Measurements from ENCODE around the gene ZMYM4. TPM values are rescaled to one million over a fixed set of nuclear protein-coding genes. Genes with fewer than 3 reads are reported as not detected.

The ZMYM4 gene
- total RNA-seq, 2 experiments from 2014 or later = 30.9 to 32.7 TPM

DNA sequence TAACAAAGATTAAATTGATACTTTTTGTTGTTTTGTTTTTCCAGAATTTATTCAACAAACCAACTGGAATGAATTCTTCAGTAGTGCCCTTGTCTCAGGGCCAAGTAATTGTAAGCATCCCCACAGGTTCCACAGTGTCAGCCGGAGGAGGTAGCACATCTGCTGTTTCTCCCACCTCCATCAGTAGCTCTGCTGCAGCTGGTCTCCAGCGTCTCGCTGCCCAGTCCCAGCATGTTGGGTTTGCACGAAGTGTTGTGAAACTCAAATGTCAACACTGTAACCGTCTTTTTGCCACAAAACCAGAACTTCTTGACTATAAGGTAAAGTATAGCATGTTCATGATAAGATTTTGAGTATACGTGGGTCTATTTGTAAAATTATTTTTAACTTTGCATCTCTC lies 118.5 kb downstream of the ZMYM4 start:
- no peak overlapping the region for H3K27ac Mint-ChIP-seq
- H3K27me3 Mint-ChIP-seq = no peaks in the 10 kb centered on the region
- no peaks in the 10 kb centered on the region for H3K9me3 Mint-ChIP-seq
- no peak overlapping the region for H3K4me3 Mint-ChIP-seq
- no peak for DNase-seq
- peaks cover 13% of the 10 kb centered on the region for H3K36me3 Mint-ChIP-seq
- no peaks in the 10 kb centered on the region for H3K4me1 Mint-ChIP-seq

DNA sequence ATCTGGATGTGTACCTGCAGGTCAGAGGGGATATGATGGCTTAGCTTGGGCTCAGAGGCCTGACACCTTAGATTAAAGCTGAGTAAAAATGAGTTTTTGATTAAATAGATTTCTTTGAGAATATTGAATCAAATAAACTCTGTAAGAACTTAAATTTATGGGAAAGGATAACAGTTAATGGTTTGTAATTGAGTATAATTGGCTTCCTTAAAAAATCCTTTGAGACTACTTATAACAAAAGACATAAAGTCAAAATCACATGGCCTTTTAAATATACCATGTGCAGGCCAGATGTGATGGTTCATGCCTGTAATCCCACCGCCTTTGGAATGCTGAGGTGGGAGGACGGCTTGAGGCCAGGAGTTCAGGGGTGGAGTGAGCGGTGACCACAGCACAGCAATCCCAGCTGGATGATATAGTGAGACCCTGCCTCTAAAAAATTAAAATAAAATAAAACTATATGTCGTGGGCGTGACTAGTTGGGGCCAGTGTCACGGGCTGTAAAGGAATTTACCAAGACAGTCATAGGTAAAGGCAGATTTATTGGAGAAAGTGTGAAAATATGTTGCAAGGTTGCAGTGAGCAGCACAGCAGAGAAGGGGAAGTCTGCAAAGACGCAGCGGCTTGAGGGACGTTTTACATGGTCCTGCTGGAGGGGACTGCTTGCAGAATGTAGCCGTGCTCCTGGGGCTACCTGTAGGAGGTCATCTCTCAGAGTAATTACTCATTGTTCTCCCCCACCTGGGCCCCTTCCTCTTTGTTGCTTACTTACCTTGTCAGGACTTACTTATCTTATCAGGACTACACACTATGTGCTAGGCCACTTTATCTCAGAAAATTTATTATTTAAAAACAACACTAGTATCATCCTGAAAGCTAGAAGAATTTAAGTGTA lies 122.3 kb downstream of the ZMYM4 start:
- H3K36me3 Mint-ChIP-seq = peaks cover 19% of the 10 kb centered on the region
- H3K27ac Mint-ChIP-seq = no peak overlapping the region
- no peaks in the 10 kb centered on the region for H3K4me1 Mint-ChIP-seq
- DNase-seq = no peak
- H3K4me3 Mint-ChIP-seq = no peak overlapping the region
- H3K9me3 Mint-ChIP-seq = no peaks in the 10 kb centered on the region
- no peaks in the 10 kb centered on the region for H3K27me3 Mint-ChIP-seq

DNA sequence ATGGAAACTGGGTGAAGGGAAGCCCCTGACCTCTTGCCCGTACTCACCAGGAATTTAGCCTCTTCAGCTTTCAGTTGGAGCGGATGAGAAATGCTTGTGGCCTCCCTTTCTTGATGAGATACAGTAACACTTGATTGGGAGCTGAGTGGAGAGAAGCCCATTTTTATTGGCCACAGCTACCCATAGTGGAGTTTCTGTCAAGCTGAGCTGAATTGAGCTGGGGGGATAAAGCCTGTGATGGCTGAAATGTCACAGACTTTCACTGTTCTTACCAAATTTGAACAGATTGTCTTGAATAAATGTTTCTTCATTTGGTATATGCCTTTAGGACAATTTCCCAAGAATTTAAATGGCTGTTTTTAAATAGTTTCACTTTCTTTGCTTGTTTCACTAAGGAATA lies 125.9 kb downstream of the ZMYM4 start:
- peaks cover 8% of the 10 kb centered on the region for H3K4me1 Mint-ChIP-seq
- H3K9me3 Mint-ChIP-seq = no peaks in the 10 kb centered on the region
- no peak overlapping the region for H3K27ac Mint-ChIP-seq
- DNase-seq = no peak
- H3K36me3 Mint-ChIP-seq = peaks cover 20% of the 10 kb centered on the region
- no peak overlapping the region for H3K4me3 Mint-ChIP-seq
- no peaks in the 10 kb centered on the region for H3K27me3 Mint-ChIP-seq

DNA sequence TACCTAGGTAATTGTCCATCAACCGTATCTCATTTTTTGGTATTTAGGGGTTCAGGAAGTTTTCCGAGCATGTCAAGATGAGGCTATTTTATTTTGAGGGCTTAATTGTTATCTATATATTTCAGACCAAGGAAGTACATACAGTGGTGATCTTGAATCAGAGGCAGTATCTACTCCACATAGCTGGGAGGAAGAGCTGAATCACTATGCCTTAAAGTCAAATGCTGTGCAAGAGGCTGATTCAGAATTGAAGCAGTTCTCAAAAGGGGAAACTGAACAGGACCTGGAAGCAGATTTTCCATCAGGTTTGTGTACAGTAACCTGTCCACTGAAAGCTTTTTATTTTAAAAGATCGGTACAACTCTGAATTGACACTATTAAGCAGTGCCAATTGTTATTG lies 130.2 kb downstream of the ZMYM4 start:
- no peak overlapping the region for H3K4me3 Mint-ChIP-seq
- H3K36me3 Mint-ChIP-seq = peaks cover 33% of the 10 kb centered on the region
- H3K27me3 Mint-ChIP-seq = no peaks in the 10 kb centered on the region
- H3K27ac Mint-ChIP-seq = no peak overlapping the region
- DNase-seq = no peak
- peaks cover 9% of the 10 kb centered on the region for H3K4me1 Mint-ChIP-seq
- H3K9me3 Mint-ChIP-seq = no peaks in the 10 kb centered on the region

DNA sequence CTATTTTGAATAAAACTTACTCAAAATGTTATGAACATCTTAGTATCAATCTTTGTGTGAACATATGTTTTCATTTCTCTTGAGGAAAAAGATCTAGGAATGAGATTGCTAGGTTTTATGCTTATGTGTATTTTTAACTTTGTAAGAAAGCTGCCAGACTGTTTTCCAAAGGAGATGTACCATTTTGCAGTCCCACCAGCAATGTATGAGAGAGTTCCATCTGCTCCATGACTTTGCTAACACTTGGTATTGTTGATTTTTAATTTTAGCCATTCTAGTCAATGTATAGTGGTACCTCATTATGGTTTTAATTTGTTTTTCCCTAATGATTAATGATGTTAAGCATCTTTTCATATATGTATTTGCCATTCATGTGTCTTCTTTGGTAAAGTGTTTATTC lies 132.5 kb downstream of the ZMYM4 start:
- H3K4me1 Mint-ChIP-seq = peaks cover 9% of the 10 kb centered on the region
- DNase-seq = no peak
- peaks cover 27% of the 10 kb centered on the region for H3K36me3 Mint-ChIP-seq
- no peak overlapping the region for H3K27ac Mint-ChIP-seq
- no peaks in the 10 kb centered on the region for H3K27me3 Mint-ChIP-seq
- no peaks in the 10 kb centered on the region for H3K9me3 Mint-ChIP-seq
- H3K4me3 Mint-ChIP-seq = no peak overlapping the region

DNA sequence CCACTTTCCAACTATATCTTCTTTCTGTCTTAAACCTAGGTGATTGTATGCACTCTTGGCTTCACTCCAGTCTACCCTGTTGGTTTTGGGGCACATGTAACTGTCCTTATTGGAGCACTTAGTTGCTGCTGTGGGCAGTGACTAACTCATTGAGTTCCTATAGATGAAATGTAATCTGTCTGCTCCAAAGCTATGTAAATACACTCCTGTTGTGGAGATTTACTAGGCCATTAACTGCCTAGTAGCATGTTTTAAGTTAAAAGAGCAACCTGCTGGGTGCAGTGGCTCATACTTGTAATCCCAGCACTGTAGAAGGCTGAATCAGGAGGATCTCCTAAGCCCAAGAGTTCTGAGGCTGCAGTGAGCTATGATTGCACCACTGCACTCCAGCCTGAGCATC lies 137.6 kb downstream of the ZMYM4 start:
- Mint-ChIP-seq H3K4me3 (no peak overlapping the region), H3K9me3 (peaks cover 2% of the 10 kb centered on the region), H3K36me3 (peaks cover 33% of the 10 kb centered on the region), H3K27ac (no peak overlapping the region), H3K4me1 (no peaks in the 10 kb centered on the region), H3K27me3 (no peaks in the 10 kb centered on the region)
- DNase-seq = no peak

DNA sequence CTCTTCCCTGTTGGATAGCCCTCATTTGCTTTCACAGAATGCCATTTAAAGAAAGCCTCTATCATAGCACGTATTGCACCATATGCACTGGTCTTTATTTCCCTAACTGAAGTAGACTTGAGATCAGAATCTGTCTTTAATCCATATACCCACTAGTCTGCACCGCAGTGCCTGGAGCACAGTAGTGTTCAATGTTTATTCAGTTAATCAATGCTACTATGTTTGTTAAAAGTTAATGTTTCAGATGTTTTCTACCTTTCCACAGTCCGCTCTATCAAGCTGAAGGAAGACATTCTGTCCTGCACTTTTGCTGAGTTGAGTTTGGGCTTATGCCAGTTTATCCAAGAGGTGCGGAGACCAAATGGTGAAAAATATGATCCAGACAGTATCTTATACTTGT lies 139.2 kb downstream of the ZMYM4 start:
- Mint-ChIP-seq H3K4me3 (no peak overlapping the region), H3K4me1 (no peaks in the 10 kb centered on the region), H3K36me3 (peaks cover 26% of the 10 kb centered on the region), H3K27me3 (no peaks in the 10 kb centered on the region), H3K9me3 (peaks cover 2% of the 10 kb centered on the region), H3K27ac (no peak overlapping the region)
- no peak for DNase-seq

DNA sequence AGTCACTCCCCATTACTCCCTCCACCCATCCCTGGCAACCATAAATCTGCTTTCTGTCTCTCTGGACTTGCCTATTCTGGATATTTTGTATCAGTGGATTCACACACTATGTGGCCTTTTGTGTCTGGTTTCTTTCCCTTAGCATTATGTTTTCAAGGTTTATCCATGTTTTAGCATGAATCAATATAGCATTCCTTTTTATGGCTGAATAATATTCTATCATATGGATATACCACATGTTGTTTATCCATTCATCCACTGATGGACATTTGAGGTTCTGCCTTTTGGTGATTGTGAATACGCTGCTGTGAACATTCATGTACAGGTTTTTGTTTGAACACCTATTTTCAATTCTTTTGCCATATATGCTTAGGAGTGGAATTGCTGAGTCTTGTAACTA lies 140.4 kb downstream of the ZMYM4 start:
- Mint-ChIP-seq H3K27ac (no peak overlapping the region), H3K4me1 (no peaks in the 10 kb centered on the region), H3K9me3 (peaks cover 2% of the 10 kb centered on the region), H3K27me3 (no peaks in the 10 kb centered on the region), H3K4me3 (no peak overlapping the region), H3K36me3 (peaks cover 23% of the 10 kb centered on the region)
- DNase-seq = no peak

DNA sequence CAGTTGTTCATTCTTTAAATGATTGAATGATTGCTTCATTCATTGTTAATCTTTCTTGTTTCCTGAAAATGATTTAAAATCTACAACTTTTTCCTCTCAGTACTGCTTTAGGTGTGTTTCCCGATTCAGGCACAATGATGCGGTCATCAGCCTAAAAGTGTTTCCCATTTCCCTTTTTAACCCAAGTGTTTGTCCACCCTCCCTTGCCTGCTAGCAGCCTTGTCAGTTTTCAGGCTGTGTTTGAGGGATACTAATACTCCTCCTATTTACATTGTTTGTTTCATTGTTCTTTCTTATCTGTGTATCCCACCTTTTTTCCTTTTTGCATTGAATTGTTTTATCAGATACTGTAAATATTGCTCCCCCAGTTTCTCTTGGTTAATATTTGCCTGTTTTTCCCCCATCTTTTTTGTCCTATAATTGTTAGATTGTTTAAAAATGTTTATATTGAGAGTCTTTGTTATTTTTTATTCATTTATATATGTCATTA lies 157.6 kb downstream of the ZMYM4 start:
- no peak for DNase-seq
- no peak overlapping the region for H3K27ac Mint-ChIP-seq
- H3K4me1 Mint-ChIP-seq = peaks cover 1% of the 10 kb centered on the region
- H3K36me3 Mint-ChIP-seq = peaks cover 9% of the 10 kb centered on the region
- H3K9me3 Mint-ChIP-seq = peaks cover 1% of the 10 kb centered on the region
- H3K27me3 Mint-ChIP-seq = no peaks in the 10 kb centered on the region
- no peak overlapping the region for H3K4me3 Mint-ChIP-seq

DNA sequence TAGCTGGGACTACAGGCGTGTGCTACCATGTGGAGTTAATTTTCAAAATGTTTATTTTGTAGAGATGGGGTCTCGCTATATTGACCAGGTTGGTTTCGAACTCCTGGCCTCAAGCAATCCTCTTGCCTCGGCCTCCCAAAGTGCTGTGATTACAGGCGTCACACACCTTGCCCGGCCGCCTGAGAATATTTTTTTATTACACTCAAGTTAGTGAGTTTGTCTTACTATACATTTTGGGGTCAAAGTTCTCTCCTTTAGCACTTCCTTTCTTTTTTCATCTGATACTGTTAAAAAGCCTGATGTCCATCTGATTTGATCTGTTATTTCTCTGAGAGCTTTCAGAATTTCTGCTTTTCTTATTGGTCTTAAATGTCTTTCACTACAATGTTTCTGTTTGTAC lies 159.9 kb downstream of the ZMYM4 start:
- no peak overlapping the region for H3K4me3 Mint-ChIP-seq
- H3K27me3 Mint-ChIP-seq = no peaks in the 10 kb centered on the region
- no peak for DNase-seq
- H3K36me3 Mint-ChIP-seq = peaks cover 19% of the 10 kb centered on the region
- no peak overlapping the region for H3K27ac Mint-ChIP-seq
- peaks cover 5% of the 10 kb centered on the region for H3K4me1 Mint-ChIP-seq
- H3K9me3 Mint-ChIP-seq = peaks cover 1% of the 10 kb centered on the region

DNA sequence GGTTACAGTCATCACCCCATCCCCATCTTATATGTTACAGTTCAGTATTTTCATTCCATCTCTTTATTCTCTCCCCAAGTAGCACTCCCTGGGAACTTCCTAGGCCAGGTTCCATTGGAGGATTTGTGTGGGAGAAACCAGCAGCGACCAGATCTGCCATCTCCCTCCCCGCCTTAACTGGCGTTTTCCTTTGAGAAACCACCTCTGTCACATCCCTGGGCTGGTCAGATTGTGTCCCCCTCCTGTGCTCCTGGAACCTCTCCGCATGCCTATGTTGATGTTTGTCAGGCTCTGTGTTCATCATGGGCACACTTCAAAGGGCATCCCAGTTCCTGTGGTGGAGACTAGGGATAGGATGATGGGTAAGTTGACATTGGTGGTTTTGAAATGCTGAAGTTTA lies 162.3 kb downstream of the ZMYM4 start:
- DNase-seq = no peak
- Mint-ChIP-seq H3K27ac (no peak overlapping the region), H3K4me3 (no peak overlapping the region), H3K27me3 (no peaks in the 10 kb centered on the region), H3K36me3 (peaks cover 21% of the 10 kb centered on the region), H3K9me3 (peaks cover 1% of the 10 kb centered on the region), H3K4me1 (peaks cover 5% of the 10 kb centered on the region)

DNA sequence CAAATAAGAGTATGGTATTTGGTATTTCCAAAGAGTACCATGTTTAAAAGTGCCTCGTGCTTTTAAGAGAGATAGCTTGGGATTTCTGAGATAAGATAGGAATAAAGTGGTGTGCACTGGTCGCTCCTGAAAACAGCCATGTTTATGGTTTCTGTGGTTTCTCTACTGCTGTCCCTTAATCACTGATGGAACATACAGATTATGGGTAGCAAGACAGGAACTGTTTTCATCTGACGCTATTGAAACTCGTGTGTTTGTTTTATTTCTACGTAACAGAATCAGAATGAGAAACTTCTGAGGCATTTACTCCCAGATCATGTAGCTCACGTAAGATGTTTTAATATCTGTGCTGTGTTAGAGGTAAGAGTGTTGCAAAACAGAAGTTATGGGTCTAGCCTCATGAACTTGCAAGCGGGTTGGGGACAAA lies 162.7 kb downstream of the ZMYM4 start:
- Mint-ChIP-seq H3K4me3 (no peak overlapping the region), H3K27me3 (no peaks in the 10 kb centered on the region), H3K4me1 (peaks cover 5% of the 10 kb centered on the region), H3K36me3 (peaks cover 21% of the 10 kb centered on the region), H3K9me3 (peaks cover 1% of the 10 kb centered on the region), H3K27ac (peak overlapping the region; percentile 25)
- no peak for DNase-seq

DNA sequence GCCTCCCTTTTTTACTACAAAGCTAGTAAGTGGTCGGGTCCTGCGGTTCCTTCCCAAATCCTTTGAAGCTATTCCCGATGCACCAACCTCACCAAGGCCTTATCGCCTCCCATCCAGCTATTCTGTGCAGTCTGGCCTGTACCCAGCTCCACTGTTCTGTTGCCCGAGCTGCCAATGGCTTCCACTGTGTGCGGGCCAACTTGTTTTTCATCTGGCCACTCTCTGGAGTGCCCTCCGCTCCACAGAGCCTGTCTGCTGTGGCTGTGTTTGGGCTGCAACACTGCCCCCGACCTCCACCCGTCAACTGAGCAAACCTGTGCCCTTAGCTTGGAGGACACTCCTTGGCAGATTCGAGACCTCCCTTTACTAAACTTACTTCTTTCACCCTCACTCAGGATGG lies 163.7 kb downstream of the ZMYM4 start:
- Mint-ChIP-seq H3K36me3 (peaks cover 21% of the 10 kb centered on the region), H3K27me3 (no peaks in the 10 kb centered on the region), H3K4me3 (no peak overlapping the region), H3K27ac (no peak overlapping the region), H3K9me3 (peaks cover 1% of the 10 kb centered on the region), H3K4me1 (peaks cover 5% of the 10 kb centered on the region)
- DNase-seq = no peak

DNA sequence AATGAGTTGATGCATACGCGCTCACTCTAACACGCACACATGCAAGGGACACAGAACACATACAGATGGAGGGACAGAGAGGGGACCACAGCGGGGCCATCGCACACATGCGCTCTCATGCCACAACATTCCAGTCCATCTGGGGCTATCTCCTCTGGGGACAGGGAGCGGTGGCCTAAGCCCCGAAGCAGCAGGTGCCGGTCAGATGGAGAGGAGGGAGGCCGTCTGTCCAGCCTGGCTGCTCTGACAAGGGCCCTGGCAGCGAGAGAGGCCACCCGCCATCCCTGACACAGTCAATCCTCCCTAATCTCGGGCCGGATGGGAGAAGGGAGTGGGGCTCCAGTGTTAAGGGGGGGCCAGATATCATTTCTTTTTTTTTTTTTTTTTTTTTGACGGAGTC lies 165.2 kb downstream of the ZMYM4 start:
- Mint-ChIP-seq H3K27me3 (no peaks in the 10 kb centered on the region), H3K36me3 (peaks cover 21% of the 10 kb centered on the region), H3K9me3 (peaks cover 1% of the 10 kb centered on the region), H3K4me1 (peaks cover 5% of the 10 kb centered on the region), H3K27ac (no peak overlapping the region), H3K4me3 (no peak overlapping the region)
- DNase-seq = no peak

DNA sequence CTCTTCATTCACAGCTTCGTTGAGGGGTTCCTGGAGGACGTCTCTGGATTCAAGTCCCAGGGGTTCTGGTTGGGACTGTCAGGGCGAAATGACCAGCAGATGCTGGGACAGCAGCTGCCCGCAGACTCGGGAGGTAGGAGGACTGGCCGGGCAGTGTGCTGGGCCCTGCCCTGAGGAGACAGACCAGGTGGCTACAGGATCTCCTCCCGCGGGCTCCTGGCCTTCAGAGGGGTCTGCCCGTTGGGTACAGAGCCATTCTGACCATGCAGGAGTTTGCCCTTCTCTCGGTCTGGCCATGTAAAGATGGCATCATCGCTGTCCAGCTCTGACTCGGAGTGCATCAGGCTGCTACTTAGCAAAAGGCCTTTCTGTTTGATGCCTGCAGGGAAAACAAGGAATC lies 166.2 kb downstream of the ZMYM4 start:
- Mint-ChIP-seq H3K27me3 (no peaks in the 10 kb centered on the region), H3K36me3 (peaks cover 20% of the 10 kb centered on the region), H3K27ac (no peak overlapping the region), H3K4me3 (no peak overlapping the region), H3K4me1 (peaks cover 5% of the 10 kb centered on the region), H3K9me3 (peaks cover 1% of the 10 kb centered on the region)
- no peak for DNase-seq

DNA sequence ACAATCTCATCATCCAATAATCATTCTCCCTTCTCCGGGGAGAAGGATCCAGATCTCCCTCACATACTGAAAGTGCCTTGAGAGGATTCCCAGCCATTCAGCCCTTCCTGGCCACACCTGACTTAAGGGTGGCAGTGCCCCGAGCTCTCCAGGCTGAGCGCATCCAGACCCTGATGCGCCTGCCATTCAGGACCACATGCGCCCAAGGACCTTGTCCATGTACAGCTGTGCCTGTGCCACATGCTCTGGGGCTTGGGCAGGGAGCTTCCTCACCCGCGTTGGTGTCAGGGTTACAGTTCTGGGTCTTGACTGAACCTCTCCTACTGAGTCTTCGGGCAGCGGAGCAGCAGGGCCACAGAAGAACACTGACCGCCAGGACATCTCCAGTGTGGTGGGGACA lies 167.6 kb downstream of the ZMYM4 start:
- Mint-ChIP-seq H3K9me3 (no peaks in the 10 kb centered on the region), H3K27ac (no peak overlapping the region), H3K4me1 (peaks cover 4% of the 10 kb centered on the region), H3K4me3 (no peak overlapping the region), H3K36me3 (peaks cover 14% of the 10 kb centered on the region), H3K27me3 (no peaks in the 10 kb centered on the region)
- DNase-seq = no peak
